Naive thymus-derived CD4-positive, alpha-beta T cell (primary cell): ENCODE measurements around the gene DNPH1. TPM values are rescaled to one million over a fixed set of nuclear protein-coding genes. Genes with fewer than 3 reads are reported as not detected.

ENCODE experiments used
- ATAC-seq: fragments of 150-1000 bp; cut with Tn5 transposase; 2 replicates; pipeline ENCODE4 v1.10.0; 2021; ENCODE audit warnings: mild to moderate bottlenecking, moderate library complexity
- CTCF ChIA-PET: fragments of 350-600 bp; sonication (Branson Sonifier 250); formaldehyde crosslinking; loops from one replicate; lab custom pipeline; 2021; ENCODE audit warnings: antibody characterized with exemption; lab: Charles Lee
- POLR2A ChIA-PET: fragments of 350-600 bp; sonication (Branson Sonifier 250); formaldehyde crosslinking; loops from one replicate; lab custom pipeline; 2021; ENCODE audit warnings: antibody characterized with exemption, inconsistent platforms; lab: Charles Lee
- DNase-seq, 9 donors: peaks; one replicate each; pipeline versions ENCODE4 v3.0.0 to v3.0.0-alpha.2; 2020 to 2022; ENCODE audit warnings: mixed read lengths in 1 of 9
- H3K27ac ChIP-seq: one replicate; pipeline ENCODE4 v1.7.0; 2013; ENCODE audit warnings: mild to moderate bottlenecking, low read depth, low read length, moderate library complexity
- H3K27me3 ChIP-seq, 2 donors: one replicate each; pipeline ENCODE4 v1.7.0; 2013; ENCODE audit warnings: low read length in 2 of 2, mild to moderate bottlenecking in 2 of 2, moderate library complexity in 2 of 2; ENCODE audit not compliant: control insufficient read depth in 2 of 2, insufficient read depth in 2 of 2
- H3K36me3 ChIP-seq, 3 experiments: 1 replicate in 2 of 3; 2 replicates in 1 of 3; pipeline ENCODE4 v1.7.0; 2013; ENCODE audit warnings: low read length in 3 of 3, mild to moderate bottlenecking in 3 of 3, moderate library complexity in 1 of 3; ENCODE audit not compliant: insufficient read depth in 3 of 3, control insufficient read depth in 2 of 3
- H3K4me1 ChIP-seq, 2 donors: one replicate each; pipeline ENCODE4 v1.7.0; 2013; ENCODE audit warnings: low read length in 2 of 2, mild to moderate bottlenecking in 2 of 2, moderate library complexity in 1 of 2; ENCODE audit not compliant: control insufficient read depth in 2 of 2, insufficient read depth in 2 of 2
- H3K4me3 ChIP-seq: 2 replicates; pipeline ENCODE4 v1.7.0; 2013; ENCODE audit warnings: mild to moderate bottlenecking, low read length
- H3K9me3 ChIP-seq, 3 experiments: 1 replicate in 2 of 3; 2 replicates in 1 of 3; pipeline ENCODE4 v1.7.0; 2013; ENCODE audit warnings: low read length in 3 of 3; ENCODE audit not compliant: control insufficient read depth in 2 of 3
- H3K27ac Mint-ChIP-seq, 9 donors: one replicate each; pipeline ENCODE4 v1.8.0; 2020 to 2022; ENCODE audit warnings: mixed read lengths in 9 of 9, mild to moderate bottlenecking in 8 of 9, moderate library complexity in 5 of 9, inconsistent platforms in 2 of 9
- H3K27me3 Mint-ChIP-seq, 5 donors: one replicate each; pipeline ENCODE4 v1.8.0; 2021 to 2022; ENCODE audit warnings: mixed read lengths in 5 of 5, mild to moderate bottlenecking in 1 of 5
- H3K36me3 Mint-ChIP-seq, 5 donors: one replicate each; pipeline ENCODE4 v1.8.0; 2020 to 2022; ENCODE audit warnings: mixed read lengths in 5 of 5, mild to moderate bottlenecking in 3 of 5, inconsistent platforms in 1 of 5
- H3K4me1 Mint-ChIP-seq, 7 donors: one replicate each; pipeline ENCODE4 v1.8.0; 2020 to 2022; ENCODE audit warnings: mixed read lengths in 7 of 7, mild to moderate bottlenecking in 3 of 7, inconsistent platforms in 1 of 7
- H3K4me3 Mint-ChIP-seq, 10 donors: one replicate each; pipeline ENCODE4 v1.8.0; 2020 to 2022; ENCODE audit warnings: mild to moderate bottlenecking in 10 of 10, mixed read lengths in 10 of 10, moderate library complexity in 6 of 10, inconsistent platforms in 2 of 10
- H3K9me3 Mint-ChIP-seq, 11 donors: one replicate each; pipeline ENCODE4 v1.8.0; 2020 to 2022; ENCODE audit warnings: mixed read lengths in 11 of 11, mild to moderate bottlenecking in 4 of 11, inconsistent platforms in 1 of 11, moderate library complexity in 1 of 11
- intact Hi-C, 2 donors: fragments of 100-400 bp; cut with micrococcal nuclease; formaldehyde crosslinking; loops; one replicate each; pipeline ENCODE4 v1.15.1; 2023
- polyA plus RNA-seq, 2 donors: library from polyadenylated mRNA; unstranded; fragments of 300-500 nt; fragmentation: Illumina TruSeq; gene quantifications; one replicate each; pipeline ENCODE4 v1.2.3, GENCODE V29; 2021
- total RNA-seq, 6 experiments: library from RNA in 5 of 6; stranded (reverse) in 5 of 6; gene quantifications; 1 replicate in 5 of 6; 2 replicates in 1 of 6; pipeline ENCODE4 v1.2.3 and lab custom pipeline; 2021 to 2026

Gene DNPH1
- total and polyA plus RNA-seq, 7 experiments from 2014 or later = 25.4 to 141 (median 36.4) TPM

DNA sequence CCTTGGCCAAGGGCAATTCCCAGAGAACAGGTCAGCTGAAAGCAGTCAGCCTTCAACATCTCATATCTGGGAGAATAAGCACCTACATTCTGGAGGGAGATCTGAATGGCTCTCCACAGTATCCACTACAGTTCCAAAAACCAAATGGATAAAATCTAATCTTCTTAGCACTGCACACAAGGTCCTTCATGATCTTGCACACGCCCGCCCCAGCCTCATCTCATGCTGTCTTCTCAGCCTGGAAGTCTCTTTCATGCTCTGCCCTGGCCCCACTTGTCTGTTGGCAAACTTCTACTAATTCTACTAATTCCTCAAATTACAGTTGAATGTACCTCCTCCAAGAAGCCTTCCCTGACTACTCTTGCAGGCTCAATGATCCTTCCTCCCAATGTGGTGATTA lies 12.2 kb upstream of the DNPH1 start:
- Histone ChIP-seq H3K4me1 (peaks cover 0 to 1% of the 10 kb centered on the region in 2 donors), H3K36me3 (no peaks in the 10 kb centered on the region), H3K27me3 (peaks cover 3 to 13% of the 10 kb centered on the region in 2 donors), H3K4me3 (no peak overlapping the region), H3K27ac (no peak overlapping the region), H3K9me3 (no peaks in the 10 kb centered on the region)
- no peak overlapping the region for H3K27ac Mint-ChIP-seq
- ATAC-seq = no peak
- no peak for DNase-seq
- peaks cover 0 to 7% (median 2%) of the 10 kb centered on the region in 5 donors for H3K36me3 Mint-ChIP-seq
- CTCF ChIA-PET = no interaction called here
- intact Hi-C loops = no loop called here
- H3K9me3 Mint-ChIP-seq = peaks cover 0 to 10% (median 6%) of the 10 kb centered on the region in 11 donors
- H3K4me1 Mint-ChIP-seq = peaks cover 0 to 2% (median 0%) of the 10 kb centered on the region in 7 donors
- peaks cover 19 to 38% (median 30%) of the 10 kb centered on the region in 5 donors for H3K27me3 Mint-ChIP-seq
- POLR2A ChIA-PET = no interaction called here
- no peak overlapping the region for H3K4me3 Mint-ChIP-seq

DNA sequence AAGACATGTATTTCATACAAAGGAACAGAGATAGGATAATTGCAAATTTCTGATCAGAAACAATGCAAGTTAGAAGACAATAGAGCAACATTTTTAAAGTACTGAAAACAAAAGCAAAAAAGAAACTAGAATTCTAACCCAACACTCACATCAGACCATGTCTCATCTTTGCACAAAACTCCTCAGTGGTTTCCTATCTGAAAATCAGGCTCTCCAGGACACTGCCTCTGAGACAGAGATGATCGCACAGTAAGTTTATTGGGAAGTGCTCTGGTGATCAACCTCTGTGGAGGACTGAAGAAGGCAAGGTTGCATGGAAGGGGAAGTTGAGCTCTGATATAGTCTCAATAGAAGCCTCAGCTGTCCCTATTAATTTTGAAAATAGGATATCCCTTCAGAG lies 11.7 kb upstream of the DNPH1 start:
- no peaks in the 10 kb centered on the region for H3K9me3 ChIP-seq
- ATAC-seq = no peak
- H3K27me3 Mint-ChIP-seq = peaks cover 23 to 38% (median 30%) of the 10 kb centered on the region in 5 donors
- H3K36me3 Mint-ChIP-seq = peaks cover 0 to 7% (median 2%) of the 10 kb centered on the region in 5 donors
- H3K36me3 ChIP-seq = no peaks in the 10 kb centered on the region
- POLR2A ChIA-PET = no interaction called here
- peak overlapping the region in 1 of 10 donors; percentile 16 for H3K4me3 Mint-ChIP-seq
- no peaks in the 10 kb centered on the region for H3K4me1 ChIP-seq
- CTCF ChIA-PET = no interaction called here
- H3K27ac Mint-ChIP-seq = no peak overlapping the region
- no peak overlapping the region for H3K27ac ChIP-seq
- intact Hi-C loops = no loop called here
- H3K9me3 Mint-ChIP-seq = peaks cover 0 to 10% (median 6%) of the 10 kb centered on the region in 11 donors
- no peak overlapping the region for H3K4me3 ChIP-seq
- H3K27me3 ChIP-seq = peaks cover 3 to 13% of the 10 kb centered on the region in 2 donors
- no peak for DNase-seq
- peaks cover 0 to 2% (median 0%) of the 10 kb centered on the region in 7 donors for H3K4me1 Mint-ChIP-seq

DNA sequence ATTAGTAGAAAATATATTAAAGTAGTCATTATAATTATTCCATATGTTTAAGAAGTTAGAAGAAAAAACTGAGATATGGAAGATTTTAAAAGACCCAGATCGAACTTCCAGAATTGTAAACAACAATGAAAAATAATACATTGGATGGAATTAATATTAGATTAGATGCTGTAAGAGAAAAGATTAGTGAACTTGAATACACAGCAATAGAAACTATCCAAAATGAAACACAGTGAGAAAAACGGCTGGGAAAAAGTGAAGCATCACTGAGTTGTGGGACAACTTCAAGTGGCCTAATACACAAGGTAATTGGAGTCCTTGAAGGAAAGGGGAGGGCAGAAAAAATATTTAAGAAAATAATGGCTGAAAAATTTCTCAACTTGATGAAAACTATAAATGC lies 9.8 kb upstream of the DNPH1 start:
- peaks cover 0 to 2% (median 0%) of the 10 kb centered on the region in 7 donors for H3K4me1 Mint-ChIP-seq
- Histone ChIP-seq H3K4me1 (no peaks in the 10 kb centered on the region), H3K4me3 (no peak overlapping the region), H3K36me3 (no peaks in the 10 kb centered on the region), H3K9me3 (no peaks in the 10 kb centered on the region), H3K27me3 (peaks cover 0 to 9% of the 10 kb centered on the region in 2 donors), H3K27ac (no peak overlapping the region)
- ATAC-seq (no peak), DNase-seq (no peak)
- POLR2A ChIA-PET = interaction anchor here (0.8 kb wide), 1 partner anchor 9 kb away, joined by 3 read pairs; no protein-coding TSS in a partner anchor
- intact Hi-C loops = no loop called here
- H3K27ac Mint-ChIP-seq = no peak overlapping the region
- peaks cover 23 to 38% (median 30%) of the 10 kb centered on the region in 5 donors for H3K27me3 Mint-ChIP-seq
- no peak overlapping the region for H3K4me3 Mint-ChIP-seq
- peaks cover 0 to 7% (median 2%) of the 10 kb centered on the region in 5 donors for H3K36me3 Mint-ChIP-seq
- H3K9me3 Mint-ChIP-seq = peaks cover 0 to 10% (median 6%) of the 10 kb centered on the region in 11 donors
- CTCF ChIA-PET = no interaction called here

DNA sequence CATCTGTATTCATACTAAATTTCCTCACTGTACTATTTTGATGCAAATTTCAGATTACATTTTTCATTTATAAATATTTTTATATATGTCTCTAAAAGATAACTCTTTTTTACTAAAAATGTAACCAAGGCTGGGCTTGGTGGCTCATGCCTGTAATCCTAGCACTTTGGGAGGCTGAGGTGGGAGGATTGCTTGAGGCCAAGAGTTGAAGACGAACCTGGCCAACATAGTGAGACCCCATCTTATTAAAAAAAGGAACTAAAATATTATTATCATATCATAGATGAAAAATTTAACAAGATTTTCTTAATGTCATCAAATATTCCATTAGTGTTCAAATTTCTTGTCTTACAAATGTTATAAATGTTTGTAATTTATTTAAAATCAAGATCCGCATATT lies 6.6 kb upstream of the DNPH1 start:
- ChIA-PET POLR2A (no interaction called here), CTCF (no interaction called here)
- no peak for ATAC-seq
- H3K36me3 Mint-ChIP-seq = peaks cover 0 to 7% (median 2%) of the 10 kb centered on the region in 5 donors
- intact Hi-C loops = no loop called here
- no peak overlapping the region for H3K4me3 Mint-ChIP-seq
- Histone ChIP-seq H3K27me3 (no peaks in the 10 kb centered on the region), H3K36me3 (no peaks in the 10 kb centered on the region), H3K9me3 (no peaks in the 10 kb centered on the region), H3K4me3 (no peak overlapping the region), H3K27ac (no peak overlapping the region), H3K4me1 (no peaks in the 10 kb centered on the region)
- H3K27me3 Mint-ChIP-seq = peaks cover 23 to 51% (median 29%) of the 10 kb centered on the region in 5 donors
- peaks cover 0 to 10% (median 0%) of the 10 kb centered on the region in 7 donors for H3K4me1 Mint-ChIP-seq
- H3K27ac Mint-ChIP-seq = no peak overlapping the region
- no peak for DNase-seq
- H3K9me3 Mint-ChIP-seq = peaks cover 0 to 9% (median 6%) of the 10 kb centered on the region in 11 donors

DNA sequence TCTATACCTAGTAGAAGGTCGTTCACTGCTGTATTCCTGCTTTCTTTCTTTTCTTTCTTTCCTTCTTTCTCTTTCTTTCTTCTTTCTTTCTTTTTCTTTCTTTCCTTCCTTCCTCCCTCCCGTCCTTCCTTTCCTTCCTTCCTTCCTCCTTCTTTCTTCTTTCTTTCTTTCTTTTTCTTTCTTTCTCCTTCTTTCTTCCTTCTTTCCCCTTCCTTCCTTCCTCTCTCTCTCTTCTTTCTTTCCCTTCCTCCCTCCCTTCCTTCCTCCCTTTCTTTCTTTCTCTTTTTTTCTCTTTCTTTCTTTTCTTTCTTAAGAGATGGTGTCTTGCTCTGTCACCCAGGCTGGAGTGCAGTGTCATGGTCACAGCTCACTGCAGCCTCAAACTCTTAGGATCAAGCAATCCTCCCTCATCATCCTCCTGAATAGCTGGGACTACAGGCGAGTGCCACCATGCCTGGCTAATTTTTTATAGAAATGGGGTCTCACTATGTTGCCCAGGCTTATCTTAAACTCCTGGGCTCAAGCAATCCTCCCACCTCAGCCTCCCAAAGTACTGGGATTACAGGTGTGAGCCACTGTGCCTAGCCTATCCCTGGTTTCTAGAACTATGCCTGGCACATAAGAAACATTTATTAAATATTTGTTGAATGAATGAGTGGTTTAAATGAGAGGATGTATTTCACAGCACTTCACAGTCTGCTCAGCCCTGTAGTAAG lies 2.6 kb upstream of the DNPH1 start:
- Mint-ChIP-seq H3K9me3 (peaks cover 0 to 3% (median 0%) of the 10 kb centered on the region in 11 donors), H3K27ac (peak overlapping the region in 4 of 9 donors; percentile 12 to 76 (median 44)), H3K4me1 (peaks cover 10 to 24% (median 19%) of the 10 kb centered on the region in 7 donors), H3K4me3 (peak overlapping the region in 7 of 10 donors; percentile 8 to 48 (median 27)), H3K27me3 (peaks cover 0 to 24% (median 6%) of the 10 kb centered on the region in 5 donors), H3K36me3 (peaks cover 0 to 2% (median 0%) of the 10 kb centered on the region in 5 donors)
- intact Hi-C loops = no loop called here
- no peaks in the 10 kb centered on the region for H3K27me3 ChIP-seq
- no peak overlapping the region for H3K27ac ChIP-seq
- ATAC-seq (no peak), DNase-seq (no peak)
- H3K4me1 ChIP-seq = peaks cover 0 to 7% of the 10 kb centered on the region in 2 donors
- CTCF ChIA-PET = no interaction called here
- H3K4me3 ChIP-seq = no peak overlapping the region
- H3K36me3 ChIP-seq = no peaks in the 10 kb centered on the region
- POLR2A ChIA-PET = interaction anchor here (1.1 to 1.4 kb wide), 2 partner anchors 9 to 57 kb away, joined by 3 to 5 read pairs; no protein-coding TSS in a partner anchor
- H3K9me3 ChIP-seq = no peaks in the 10 kb centered on the region

DNA sequence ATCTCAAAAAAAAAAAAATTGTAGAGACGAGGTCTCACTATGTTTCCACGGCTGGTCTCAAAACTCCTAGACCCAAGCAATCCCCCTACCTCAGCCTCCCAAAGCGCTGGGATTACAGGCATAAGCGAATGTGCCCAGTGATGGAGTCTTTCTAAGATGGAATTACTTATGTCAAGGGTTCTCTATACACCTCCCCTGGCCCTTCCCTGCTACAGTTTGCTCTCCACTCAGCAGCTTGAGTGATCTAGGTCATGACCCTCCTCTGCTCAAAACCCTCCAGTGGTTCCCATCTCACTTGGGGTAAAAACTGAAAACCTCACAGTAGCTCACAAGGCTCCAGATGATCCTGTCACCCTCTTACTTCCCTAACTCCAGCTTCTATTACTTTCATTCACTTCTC lies 1.8 kb upstream of the DNPH1 start:
- Mint-ChIP-seq H3K4me3 (peak overlapping the region in 9 of 10 donors; percentile 3 to 68 (median 25)), H3K9me3 (peaks cover 0 to 3% (median 0%) of the 10 kb centered on the region in 11 donors), H3K27ac (peak overlapping the region in 5 of 9 donors; percentile 12 to 76 (median 33)), H3K4me1 (peaks cover 15 to 32% (median 26%) of the 10 kb centered on the region in 7 donors), H3K27me3 (peaks cover 0 to 19% (median under 1%) of the 10 kb centered on the region in 5 donors), H3K36me3 (peaks cover 0 to 7% (median 0%) of the 10 kb centered on the region in 5 donors)
- H3K9me3 ChIP-seq = no peaks in the 10 kb centered on the region
- peaks cover 0 to 7% of the 10 kb centered on the region in 2 donors for H3K4me1 ChIP-seq
- DNase-seq (no peak), ATAC-seq (no peak)
- H3K36me3 ChIP-seq = no peaks in the 10 kb centered on the region
- ChIA-PET POLR2A (interaction anchor here (1.1 kb wide), 1 partner anchor 56 kb away, joined by 3 read pairs; no protein-coding TSS in a partner anchor), CTCF (interaction anchor here (0.7 kb wide), 1 partner anchor 17 kb away, joined by 3 read pairs; no protein-coding TSS in a partner anchor)
- intact Hi-C loops = no loop called here
- no peaks in the 10 kb centered on the region for H3K27me3 ChIP-seq
- no peak overlapping the region for H3K27ac ChIP-seq
- H3K4me3 ChIP-seq = no peak overlapping the region
